Urothelium cell line (cell line): ENCODE results near the gene ATAD3B.
A peak's percentile ranks its signal among the peaks of the same experiment; 100 is the strongest.
"Not testable (repeated sequence)": the region's sequence is repeated elsewhere in the genome, so short reads cannot be mapped to it uniquely, and the experiment has no call there.

Experiments
- DNase-seq: peaks from one replicate; pipeline ENCODE4 v3.0.0; 2011; ENCODE audit warnings: low spot score, mixed read lengths
- FAIRE-seq: peaks from 2 replicates; lab custom pipeline; 2011; peaks lifted over from hg19 to GRCh38; lab: Jason Lieb, UNC

The ATAD3B gene

DNA sequence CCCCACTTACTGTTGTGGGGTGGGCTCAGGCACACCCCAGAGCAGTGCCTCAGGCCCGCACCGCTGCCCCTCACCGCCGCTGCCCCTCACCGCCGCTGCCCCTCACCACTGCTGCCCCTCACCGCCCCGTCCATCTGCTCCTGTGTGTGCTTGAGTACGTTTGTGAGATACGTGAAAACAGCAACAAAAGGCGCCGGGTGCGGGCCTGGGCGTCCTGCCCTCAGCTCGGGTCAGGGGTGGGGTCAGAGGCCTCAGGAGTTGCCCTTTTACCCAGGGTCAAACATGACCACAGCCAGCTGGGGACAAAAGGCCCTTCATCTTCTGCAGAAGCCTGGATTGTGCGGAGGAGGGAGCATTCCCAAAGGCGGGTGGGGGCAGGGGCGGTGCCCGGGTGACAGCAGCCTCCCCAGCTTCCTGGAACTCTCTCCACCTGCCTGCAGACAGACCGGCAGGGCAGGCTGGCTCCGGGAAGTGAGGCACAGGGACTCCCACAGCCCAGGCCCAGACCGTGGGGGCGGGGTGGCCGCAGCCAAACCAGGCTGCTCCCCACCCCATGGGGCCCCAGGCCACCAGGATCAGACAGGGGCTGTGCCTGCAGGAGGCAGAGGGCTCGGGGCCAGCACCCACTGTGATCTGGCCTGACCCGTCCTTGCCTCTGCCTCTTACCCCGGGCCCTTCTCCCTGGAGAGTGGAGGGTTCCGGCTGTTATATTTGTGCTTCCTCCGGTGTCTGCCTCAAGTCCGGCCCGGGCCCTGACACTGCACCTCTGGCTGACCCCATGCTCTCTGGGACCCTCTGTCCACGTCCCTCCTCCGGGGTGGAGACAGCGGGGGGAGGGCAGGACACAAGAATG is 38.4 kb upstream of the ATAD3B start:
- FAIRE-seq, result no peak
- peak; percentile 76 for DNase-seq

DNA sequence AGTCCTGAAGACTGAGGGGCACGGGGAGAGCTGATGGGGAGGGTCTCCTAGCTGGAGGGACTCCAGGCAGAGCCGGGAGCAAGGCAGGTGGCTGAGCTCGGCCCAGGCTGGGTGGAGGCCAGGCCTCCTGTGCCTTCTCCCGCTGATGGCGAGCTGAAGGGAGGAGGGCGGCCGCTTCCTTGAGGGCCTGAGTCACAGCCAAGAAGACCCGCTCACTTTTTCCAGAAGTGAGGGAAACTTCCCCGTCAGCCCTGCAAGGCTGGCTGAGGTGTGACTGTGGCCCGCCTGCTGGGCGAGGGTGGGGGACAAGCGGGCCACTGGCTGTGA is 37.8 kb upstream of the ATAD3B start:
- no peak for FAIRE-seq
- DNase-seq, result peak; percentile 54

DNA sequence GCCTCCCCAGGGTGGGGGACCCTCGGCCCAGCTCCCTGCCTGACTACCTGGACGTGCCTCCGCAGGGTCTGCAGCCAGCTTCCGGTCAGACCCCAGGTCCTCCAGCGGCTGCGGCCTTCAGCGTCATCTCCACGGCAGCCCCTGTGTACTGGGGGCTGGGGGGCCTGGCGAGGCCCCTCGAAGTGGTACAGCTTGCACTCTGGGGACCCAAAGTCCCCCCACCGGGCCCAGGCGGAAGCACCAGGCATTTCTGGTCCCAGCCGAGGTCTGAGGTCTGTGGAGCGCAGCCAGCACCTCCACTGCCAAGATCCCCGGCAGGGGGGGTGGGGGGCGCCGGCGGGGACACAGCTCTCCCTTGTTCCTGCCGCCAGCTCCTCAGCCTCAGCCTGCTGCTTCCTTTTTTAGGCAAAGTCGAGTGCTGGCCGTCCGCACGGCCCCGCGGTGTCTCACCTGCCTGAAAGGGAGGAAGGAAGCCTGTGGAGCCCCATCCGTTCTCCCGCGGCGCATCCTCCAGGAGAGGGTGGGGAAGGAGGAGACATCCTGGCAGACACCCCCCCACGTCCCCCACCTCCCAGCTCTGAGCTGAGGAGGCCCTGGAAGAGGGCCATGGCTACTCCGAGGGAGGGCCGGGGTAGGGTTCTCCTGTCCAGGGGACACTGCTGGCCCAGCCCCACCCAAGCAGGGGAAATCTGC is 37.3 kb upstream of the ATAD3B start:
- DNase-seq (no peak), FAIRE-seq (no peak)

DNA sequence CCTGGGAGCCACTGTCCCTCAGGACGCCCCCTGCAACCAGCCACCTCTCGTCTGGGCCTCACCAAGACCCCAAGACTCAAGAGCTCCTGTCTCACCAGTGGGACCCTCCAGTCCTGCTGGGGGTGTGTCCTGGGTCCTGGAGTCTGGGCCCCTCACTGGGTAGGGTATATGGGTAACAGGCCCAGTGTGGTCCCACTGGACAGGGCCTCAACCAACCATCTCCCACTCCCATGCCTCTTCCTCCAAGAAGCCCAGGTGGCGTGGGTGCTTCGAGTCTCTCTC is 36.8 kb upstream of the ATAD3B start:
- DNase-seq, result no peak
- no peak for FAIRE-seq

DNA sequence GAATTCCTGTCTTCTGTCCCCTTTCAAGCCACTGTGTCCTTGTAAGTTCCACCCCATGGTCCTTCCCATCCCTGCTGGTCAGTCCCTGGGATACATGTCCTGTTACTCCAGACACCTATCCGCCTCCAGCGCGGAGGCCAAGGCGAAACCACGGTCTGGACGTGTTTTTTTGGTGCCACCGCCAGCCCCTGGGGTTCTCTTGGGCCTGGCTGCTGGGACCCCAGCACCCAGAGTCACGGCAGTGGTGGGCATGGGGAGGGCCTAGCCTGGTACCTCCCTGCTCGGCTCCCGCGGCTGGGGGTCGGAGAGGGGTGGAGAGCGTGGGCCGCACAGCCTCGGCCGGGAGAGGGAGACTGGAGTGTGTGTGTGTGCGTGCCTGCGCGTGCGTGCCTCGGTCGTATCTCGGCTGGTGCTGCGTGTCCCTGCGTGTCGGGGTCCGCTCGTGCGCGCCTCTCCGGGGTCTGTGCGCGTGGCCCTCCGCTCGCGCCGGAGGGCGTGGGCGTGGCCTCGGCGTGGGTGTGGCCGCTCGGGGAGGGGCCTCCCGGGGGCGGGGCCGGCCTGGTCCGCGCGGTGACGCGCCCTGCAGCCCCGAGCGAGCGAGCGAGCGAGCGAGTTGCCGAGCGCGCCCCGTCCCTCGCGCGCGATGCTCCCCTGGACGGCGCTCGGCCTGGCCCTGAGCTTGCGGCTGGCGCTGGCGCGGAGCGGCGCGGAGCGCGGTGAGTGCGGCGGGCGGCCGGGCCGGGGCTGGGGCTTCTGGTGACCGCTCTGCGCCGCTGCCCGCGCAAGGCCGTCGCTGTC is 36.3 kb upstream of the ATAD3B start, which contains the start of gene VWA1:
TSS of gene VWA1 (plus strand) at position 585 of the 798 bp plus-strand sequence. CDS start at position 644, 59 bp downstream.
- FAIRE-seq, result no peak
- DNase-seq, result no peak

DNA sequence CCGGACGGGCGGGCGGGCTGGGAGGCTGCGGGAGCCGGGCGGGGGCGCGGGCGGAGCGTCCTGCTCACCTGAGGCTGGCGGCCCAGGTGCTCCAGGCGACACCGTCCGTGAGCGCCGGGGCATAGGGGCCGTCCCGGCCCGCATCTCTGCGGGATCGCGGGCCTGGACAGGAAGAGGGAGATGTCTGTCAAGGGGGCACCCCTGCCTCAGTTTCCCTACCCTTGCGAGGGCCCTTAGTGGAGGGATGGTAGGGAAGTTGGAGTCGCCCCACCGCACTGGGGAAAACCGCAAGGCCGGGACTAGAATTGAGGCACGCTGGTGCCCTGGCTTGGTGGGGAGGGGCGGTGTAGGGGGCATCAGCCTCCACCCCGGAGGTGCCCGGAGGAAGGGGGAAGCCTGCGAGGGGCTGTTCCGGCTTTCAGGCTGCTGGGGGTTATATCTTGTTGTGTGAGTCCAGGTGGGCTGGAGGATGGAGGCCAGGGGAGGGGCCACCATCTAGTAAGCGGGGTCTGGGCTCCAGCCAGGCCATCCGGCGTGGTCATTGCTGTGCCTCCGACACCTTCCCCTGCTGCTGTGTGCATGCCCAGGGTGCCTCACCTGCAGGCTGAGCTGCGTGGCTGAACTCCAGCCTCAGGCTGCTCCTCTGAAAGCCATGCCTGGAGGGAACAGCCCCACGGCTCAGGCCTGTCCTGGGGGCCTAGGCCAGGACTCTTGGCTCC is 35.5 kb upstream of the ATAD3B start:
- no peak for FAIRE-seq
- DNase-seq, result no peak

DNA sequence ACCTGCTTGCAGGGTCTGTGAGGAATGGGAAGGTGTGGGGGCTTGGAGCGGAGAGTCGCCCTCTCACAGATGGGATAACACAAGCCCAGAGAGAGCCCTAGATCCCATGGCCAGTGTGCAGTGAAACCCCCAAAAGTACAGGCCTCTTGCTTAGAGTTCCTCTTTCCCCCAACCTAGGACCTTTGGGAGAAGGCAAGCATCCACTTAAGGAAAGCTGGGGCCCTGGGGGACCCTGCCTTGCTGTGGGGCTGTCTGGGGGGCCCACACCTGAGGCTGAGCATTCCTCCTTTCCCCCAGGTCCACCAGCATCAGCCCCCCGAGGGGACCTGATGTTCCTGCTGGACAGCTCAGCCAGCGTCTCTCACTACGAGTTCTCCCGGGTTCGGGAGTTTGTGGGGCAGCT is 34.9 kb upstream of the ATAD3B start:
- DNase-seq (no peak), FAIRE-seq (no peak)

DNA sequence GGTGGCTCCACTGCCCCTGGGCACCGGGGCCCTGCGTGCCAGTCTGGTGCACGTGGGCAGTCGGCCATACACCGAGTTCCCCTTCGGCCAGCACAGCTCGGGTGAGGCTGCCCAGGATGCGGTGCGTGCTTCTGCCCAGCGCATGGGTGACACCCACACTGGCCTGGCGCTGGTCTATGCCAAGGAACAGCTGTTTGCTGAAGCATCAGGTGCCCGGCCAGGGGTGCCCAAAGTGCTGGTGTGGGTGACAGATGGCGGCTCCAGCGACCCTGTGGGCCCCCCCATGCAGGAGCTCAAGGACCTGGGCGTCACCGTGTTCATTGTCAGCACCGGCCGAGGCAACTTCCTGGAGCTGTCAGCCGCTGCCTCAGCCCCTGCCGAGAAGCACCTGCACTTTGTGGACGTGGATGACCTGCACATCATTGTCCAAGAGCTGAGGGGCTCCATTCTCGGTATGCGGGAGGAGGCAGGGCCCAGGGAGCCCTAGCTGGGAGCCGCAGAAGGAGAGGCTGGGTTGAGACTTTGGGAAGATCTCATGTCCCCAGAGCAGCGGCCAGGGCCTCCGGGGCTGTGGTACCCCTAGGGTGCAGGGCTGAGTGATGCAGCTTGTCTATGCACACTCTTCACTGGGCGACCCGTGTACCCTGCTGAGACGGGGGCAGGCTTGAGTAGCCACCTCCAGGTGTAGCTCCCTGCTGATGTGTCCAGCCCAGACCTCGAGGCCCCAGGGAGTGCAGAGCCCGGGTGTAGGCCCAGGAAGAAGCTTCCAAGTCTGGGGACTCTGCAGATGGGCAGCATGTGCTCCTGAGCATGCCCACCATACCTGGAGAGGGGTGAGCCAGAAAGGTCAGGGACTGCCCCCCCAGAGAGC is 34.3 kb upstream of the ATAD3B start:
- FAIRE-seq (no peak), DNase-seq (no peak)

DNA sequence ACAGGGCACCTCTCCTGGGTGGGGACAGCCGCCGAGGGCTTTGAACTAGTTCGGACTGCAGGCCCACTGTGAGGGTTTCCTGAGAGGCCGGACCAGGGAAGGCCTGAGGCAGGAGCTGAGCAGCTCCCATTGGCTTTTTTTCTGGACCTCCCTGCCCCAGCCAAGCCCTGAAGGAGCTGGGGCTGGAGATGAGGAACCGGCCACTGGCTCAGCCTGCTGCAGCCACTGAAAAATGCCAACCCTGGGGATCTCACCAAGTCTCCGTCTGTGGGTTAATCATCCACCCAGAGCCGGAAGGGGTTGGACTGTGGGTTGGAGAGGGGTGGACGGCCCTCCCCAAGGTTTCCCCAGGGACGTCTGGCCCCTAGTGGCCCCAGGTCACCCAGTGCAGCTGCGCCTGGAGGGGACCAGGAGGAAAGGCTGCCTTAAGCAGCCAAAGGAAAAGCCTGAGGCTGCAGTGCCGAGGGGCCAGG is 33.6 kb upstream of the ATAD3B start:
- FAIRE-seq, result no peak
- DNase-seq, result no peak

DNA sequence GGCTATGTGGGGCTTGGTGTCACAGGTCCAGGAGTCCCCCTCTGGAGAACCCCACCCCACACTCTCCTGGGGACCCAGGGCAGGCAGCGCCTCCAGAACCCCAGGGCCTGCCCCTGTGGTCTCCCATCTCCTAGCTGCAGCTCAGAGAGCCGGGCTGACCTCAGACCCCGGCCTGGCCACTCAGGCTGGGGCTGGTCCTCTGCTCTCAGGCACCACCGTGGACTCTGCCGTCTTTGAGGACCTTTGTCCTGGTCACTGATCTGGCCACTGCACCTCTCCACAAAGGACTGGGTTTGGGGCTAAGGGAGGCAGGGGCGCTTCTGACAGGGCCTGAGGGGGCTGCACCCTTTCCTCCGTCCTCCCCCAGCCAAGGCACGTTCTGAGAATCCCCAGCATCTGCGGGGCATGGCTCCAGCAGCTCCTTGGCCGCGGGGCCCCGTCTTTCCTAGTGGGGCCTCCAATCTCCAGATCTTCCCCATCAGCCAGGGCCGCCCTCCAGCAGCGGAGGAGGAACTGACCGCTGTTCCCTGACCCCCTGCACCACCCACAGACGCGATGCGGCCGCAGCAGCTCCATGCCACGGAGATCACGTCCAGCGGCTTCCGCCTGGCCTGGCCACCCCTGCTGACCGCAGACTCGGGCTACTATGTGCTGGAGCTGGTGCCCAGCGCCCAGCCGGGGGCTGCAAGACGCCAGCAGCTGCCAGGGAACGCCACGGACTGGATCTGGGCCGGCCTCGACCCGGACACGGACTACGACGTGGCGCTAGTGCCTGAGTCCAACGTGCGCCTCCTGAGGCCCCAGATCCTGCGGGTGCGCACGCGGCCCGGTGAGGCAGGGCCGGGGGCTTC is 32.8 kb upstream of the ATAD3B start:
- no peak for DNase-seq

DNA sequence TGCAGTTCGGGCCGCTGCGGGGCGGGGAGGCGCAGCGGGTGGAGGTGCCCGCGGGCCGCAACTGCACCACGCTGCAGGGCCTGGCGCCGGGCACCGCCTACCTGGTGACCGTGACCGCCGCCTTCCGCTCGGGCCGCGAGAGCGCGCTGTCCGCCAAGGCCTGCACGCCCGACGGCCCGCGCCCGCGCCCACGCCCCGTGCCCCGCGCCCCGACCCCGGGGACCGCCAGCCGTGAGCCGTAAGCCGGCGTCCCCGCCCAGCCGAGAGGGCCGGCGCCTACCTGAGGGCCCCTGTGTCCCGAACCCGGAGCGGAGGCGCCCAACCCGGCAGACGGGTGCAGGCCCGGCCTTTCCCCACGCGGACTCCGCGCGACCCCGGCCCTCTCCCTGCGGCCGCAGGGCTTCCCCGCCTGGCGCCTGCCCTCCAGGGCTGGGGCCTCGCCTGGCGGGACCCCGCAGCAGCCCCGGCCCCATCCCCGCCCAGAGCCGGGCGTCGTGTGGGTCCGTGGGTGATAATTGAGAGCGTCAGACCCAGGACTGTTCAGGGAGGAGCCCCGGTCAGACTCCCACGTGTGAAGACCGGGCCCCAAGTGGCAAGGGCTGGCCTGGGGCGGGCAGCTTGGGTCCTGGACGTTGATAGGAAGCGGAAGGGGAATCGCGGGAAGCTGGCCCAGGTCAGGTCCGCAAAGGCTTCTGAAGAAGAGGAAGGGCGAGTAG is 31.9 kb upstream of the ATAD3B start:
- no peak for DNase-seq
- FAIRE-seq, result no peak

More for the DNA sequence above, 32.8 kb upstream of the ATAD3B start:
- no peak for FAIRE-seq

DNA sequence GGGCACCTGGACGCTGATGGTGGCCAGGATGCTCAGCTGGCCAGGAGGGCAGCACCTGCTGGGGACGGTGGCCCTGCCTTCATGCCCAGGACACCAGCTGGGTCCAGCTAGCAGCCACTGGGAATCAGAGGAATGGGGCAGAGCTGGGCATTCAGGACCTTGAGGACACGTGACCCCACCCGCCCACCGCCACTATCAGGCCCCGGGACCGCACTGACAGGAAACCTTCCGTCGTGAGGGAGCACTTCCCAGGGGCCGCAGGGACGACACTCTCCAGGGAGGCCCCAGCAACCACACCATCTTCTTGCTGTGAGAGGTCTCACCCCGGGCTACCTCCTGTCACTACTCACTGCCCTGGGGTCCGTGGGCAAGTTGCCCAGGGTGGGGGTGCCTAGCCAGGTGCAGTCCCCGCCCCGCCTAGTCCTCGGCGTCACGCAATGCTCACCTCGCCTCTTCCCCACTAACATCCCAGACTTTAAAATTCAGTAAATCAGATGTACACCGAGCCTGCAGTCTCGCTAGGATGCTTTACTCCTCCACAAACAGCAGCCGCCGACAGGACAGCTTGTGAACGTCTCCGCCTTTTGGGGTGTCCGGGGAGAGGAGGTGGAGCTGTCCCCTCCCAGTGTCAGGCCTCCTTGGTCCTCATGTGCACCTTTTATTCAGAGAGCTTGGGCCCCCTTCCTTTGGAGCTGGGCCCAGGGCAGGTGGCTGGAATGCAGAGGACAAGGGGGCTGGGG is 31.1 kb upstream of the ATAD3B start:
- DNase-seq, result no peak
- FAIRE-seq, result no peak

DNA sequence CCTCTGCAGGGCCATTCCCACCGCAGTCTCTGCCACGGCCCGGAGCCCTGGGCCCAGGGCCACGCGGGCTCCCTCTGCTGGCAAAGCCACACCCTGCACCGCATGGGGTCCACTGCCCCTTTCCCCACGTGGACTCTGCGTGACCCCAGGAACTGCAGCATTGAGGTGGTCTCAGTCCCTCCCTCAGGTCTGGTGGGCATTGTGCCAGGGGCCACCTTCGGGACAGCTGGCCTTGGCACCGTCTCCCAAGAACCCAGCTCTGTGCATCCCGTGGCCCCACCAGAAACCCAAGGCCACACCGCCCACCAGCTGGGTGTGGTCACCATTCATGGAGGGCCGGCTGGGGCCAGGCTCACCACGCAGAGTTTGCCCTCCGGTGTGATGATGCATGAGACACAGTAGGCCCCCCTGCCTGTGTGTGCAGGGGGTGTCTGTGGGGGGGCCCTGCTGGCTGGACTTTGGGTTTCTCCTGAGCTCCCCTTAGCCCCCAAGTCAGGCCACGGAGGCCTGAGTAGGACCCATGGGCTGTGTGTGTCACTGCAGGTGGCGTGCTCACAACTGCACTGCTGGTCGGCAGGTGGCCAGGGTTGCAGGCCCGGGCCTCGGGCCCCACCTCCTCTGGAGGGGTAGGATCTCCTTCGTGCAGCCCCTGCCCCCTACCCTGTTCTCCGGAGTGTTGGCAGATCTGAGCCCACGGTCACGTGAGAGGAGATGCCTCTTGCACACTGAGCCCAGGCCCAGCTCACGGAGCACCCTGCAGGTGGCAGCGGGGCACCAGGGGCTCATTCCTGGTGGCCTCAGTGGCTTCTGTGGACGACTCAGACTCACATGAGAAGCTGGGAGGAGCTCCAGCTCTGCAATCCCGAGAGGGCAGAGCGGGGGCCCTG is 30.3 kb upstream of the ATAD3B start:
- FAIRE-seq, result no peak
- DNase-seq, result peak; percentile 77

DNA sequence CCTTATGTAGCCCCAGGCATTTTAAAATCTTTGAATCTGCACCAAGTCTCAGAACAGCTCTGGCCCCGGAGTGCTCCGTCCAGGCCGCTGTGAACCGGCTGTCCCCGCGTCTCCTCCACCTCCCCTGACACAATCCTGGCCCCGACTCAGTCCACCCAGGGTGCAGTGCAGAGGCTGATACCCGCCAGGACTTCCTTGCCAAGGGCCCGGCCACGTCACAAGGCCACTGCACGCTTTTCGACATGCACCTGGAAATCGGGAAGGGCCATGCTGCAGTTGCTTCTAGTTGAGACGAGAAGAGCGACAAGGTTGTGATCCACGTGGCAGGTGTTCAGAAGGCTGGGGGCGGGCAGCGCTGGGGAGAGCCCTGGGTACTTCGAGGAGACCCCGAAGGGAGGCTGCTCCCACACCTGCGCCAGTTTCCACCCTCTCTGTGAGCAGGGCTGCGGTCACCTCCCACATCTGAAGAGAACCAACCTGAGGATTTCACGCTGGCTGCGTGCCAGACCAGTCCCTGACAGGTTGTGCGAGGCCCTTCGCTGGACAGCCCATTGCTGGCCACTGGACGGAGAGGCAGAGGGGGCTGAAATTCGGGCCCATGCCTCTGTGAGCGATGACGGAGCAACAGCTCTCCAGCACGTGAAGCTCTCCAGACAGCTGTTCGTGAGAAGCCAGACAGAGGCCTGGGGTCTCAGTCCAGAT is 29.3 kb upstream of the ATAD3B start:
- DNase-seq (no peak), FAIRE-seq (no peak)

DNA sequence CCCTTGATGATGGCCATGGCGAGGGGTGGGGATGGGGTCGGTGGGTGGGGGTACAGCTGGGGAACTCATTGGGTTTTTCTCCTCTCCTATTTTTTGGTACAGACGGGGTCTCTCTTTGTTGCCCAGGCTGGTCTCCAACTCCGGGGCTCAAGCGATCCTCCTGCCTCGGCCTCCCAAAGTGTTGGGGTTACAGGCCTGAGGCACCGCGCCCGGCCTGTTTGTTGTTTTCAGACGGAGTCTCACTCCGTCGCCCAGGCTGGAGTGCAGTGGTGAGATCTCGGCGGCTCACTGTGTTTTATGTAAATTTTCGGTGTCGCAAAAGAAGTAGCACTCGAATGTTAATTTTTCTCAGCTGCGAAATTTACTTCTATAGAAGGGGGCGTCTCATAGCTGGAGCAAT is 24.9 kb upstream of the ATAD3B start:
- FAIRE-seq, DNase-seq: not testable (repeated sequence)

DNA sequence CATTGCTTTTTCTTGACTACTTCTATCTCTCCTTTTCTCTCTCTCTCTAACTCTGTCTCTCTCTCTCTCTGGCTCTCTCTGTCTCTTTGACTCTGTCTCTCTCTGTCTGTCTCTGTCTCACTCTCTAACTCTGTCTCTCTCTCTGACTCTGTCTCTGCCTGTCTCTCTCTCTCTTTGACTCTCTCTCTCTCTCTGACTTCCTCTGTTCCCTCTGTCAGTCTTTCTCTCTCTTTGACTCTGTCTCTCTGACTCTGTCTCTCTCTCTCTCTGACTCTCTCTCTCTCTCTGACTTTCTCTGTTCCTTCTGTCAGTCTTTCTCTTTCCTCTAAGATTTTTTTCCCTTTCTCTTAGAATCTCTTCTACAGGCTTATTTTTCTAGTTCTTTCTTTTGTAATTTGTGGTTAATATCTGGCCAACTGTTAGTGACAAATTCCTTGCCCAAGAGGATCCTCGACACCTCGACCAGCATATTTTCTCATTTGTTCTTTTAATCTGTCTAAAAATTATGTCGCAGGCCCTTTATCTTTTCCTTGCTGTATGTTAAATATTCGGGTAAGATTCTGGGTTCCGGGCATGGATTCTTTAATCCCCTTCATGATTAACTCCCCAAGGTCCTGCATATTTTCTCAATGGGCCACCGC is 22.3 kb upstream of the ATAD3B start, which contains the start of gene ATAD3C:
TSS of gene ATAD3C (plus strand) at position 591 of the 641 bp plus-strand sequence. CDS start 995 bp downstream, outside the sequence.
- DNase-seq (no peak), FAIRE-seq (no peak)
